SK-N-MC (cell line): ENCODE results near the gene PIGW.

Experiments used
- EZH2 ChIP-seq: fragments of 200-600 bp; sonication (generic); IDR thresholded peaks from one replicate; pipeline ENCODE4 v1.6.1; 2017; ENCODE audit warnings: antibody characterized with exemption
- POLR2AphosphoS5 ChIP-seq: IDR thresholded peaks from 2 replicates; pipeline ENCODE4 v1.6.1; 2012; ENCODE audit warnings: mild to moderate bottlenecking, low read depth, low read length, borderline replicate concordance

DNA sequence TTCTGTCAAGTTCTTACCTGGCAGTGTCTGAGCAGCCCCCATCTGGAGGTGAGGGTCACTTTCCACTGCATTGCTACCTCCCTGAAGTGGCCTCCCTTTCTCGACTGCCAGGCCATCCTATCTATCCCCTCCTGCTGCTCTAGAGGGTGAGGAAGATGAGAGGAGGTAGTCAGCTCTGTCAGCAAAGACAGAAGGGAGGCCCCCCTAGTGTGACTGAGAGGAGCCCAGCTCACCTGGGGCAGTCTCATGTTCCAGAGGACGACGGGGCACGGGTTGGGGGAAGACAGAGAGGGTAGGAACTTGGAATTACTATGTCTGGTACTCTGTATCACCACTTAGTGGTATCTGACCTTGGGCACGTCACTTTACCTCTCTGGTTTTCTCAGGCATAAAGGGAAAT, 22.1 kb upstream of the PIGW start:
- no peak for TF ChIP-seq POLR2AphosphoS5
- TF ChIP-seq EZH2: no peak
